B cell (primary cell): ENCODE measurements around the gene SLC4A5. TPM values are rescaled to one million over a fixed set of nuclear protein-coding genes. Genes with fewer than 3 reads are reported as not detected.

ENCODE experiments used
- ATAC-seq: fragments of 200-7000 bp; cut with Tn5 transposase; one replicate; pipeline ENCODE4 v1.10.0; 2021; ENCODE audit warnings: low read depth, mild to moderate bottlenecking, moderate number of reproducible peaks, moderate library complexity
- CTCF ChIA-PET: fragments of 350-600 bp; sonication (Branson Sonifier 250); formaldehyde crosslinking; loops from one replicate; lab custom pipeline; 2021; ENCODE audit warnings: antibody characterized with exemption, inconsistent platforms; lab: Charles Lee
- POLR2A ChIA-PET: fragments of 350-600 bp; sonication (Branson Sonifier 250); formaldehyde crosslinking; loops from one replicate; lab custom pipeline; 2021; ENCODE audit warnings: antibody characterized with exemption; lab: Charles Lee
- DNase-seq: peaks from one replicate; pipeline ENCODE4 v3.0.0; 2013
- H2AFZ ChIP-seq: 2 replicates; pipeline ENCODE4 v1.6.1; 2012; ENCODE audit warnings: mild to moderate bottlenecking, low read depth, low read length; ENCODE audit not compliant: insufficient read depth, poor library complexity, severe bottlenecking
- H3K27ac ChIP-seq, 2 donors: 1 replicate in 1 of 2; 2 replicates in 1 of 2; pipeline ENCODE4 v1.5.1; 2012 to 2013; ENCODE audit warnings: low read length in 2 of 2, mild to moderate bottlenecking in 2 of 2, moderate library complexity in 1 of 2
- H3K27me3 ChIP-seq, 4 experiments: fragments of 200-600 bp in 1 of 4; sonication (generic) in 1 of 4; replicated peaks in 1 of 4; 1 replicate in 2 of 4; 2 replicates in 2 of 4; pipeline versions ENCODE4 v1.6.1 to v1.7.0; 2013 to 2016; ENCODE audit warnings: low read length in 3 of 4, mild to moderate bottlenecking in 2 of 4, mixed read lengths in 1 of 4, moderate library complexity in 1 of 4; ENCODE audit not compliant: insufficient read depth in 4 of 4, control insufficient read depth in 3 of 4; ENCODE audit errors: control extremely low read depth in 1 of 4
- H3K36me3 ChIP-seq, 2 experiments: replicated peaks in 1 of 2; 1 replicate in 1 of 2; 2 replicates in 1 of 2; pipeline versions ENCODE4 v1.6.1 to v1.7.1; 2013; ENCODE audit warnings: low read length in 1 of 2; ENCODE audit not compliant: insufficient read depth in 2 of 2, control insufficient read depth in 1 of 2; ENCODE audit errors: control extremely low read depth in 1 of 2, extremely low read depth in 1 of 2
- H3K4me1 ChIP-seq, 2 donors: fragments of 200-600 bp in 1 of 2; sonication (generic) in 1 of 2; 1 replicate in 1 of 2; 2 replicates in 1 of 2; pipeline versions ENCODE4 v1.5.1 to v1.6.1; 2013 to 2017; ENCODE audit warnings: low read length in 2 of 2; ENCODE audit not compliant: control insufficient read depth in 2 of 2, insufficient read depth in 2 of 2
- H3K4me2 ChIP-seq: replicated peaks from 2 replicates; pipeline ENCODE3; 2012; ENCODE audit warnings: mild to moderate bottlenecking, low read depth, low read length; ENCODE audit not compliant: poor library complexity, severe bottlenecking
- H3K4me3 ChIP-seq, 5 experiments: fragments of 200-600 bp in 1 of 5; sonication (generic) in 1 of 5; 1 replicate in 3 of 5; 2 replicates in 2 of 5; pipeline versions ENCODE4 v1.5.1 to v1.7.0; 2011 to 2016; ENCODE audit warnings: low read length in 4 of 5, mild to moderate bottlenecking in 4 of 5, low read depth in 2 of 5, control low read depth in 1 of 5, moderate library complexity in 1 of 5; ENCODE audit not compliant: insufficient read depth in 1 of 5; ENCODE audit errors: control extremely low read depth in 1 of 5, extremely low read depth in 1 of 5
- H3K79me2 ChIP-seq: fragments of 200-600 bp; sonication (generic); one replicate; pipeline ENCODE4 v1.6.0; 2016; ENCODE audit warnings: low read length; ENCODE audit not compliant: control insufficient read depth, insufficient read depth
- H3K9ac ChIP-seq: fragments of 200-600 bp; sonication (generic); 2 replicates; pipeline ENCODE4 v1.6.1; 2017; ENCODE audit warnings: mild to moderate bottlenecking, low read length, moderate library complexity
- H3K9me3 ChIP-seq, 3 donors: one replicate each; pipeline versions ENCODE4 v1.6.1 to v1.7.1; 2013; ENCODE audit warnings: low read length in 2 of 3; ENCODE audit not compliant: control insufficient read depth in 2 of 3, insufficient read depth in 1 of 3; ENCODE audit errors: control extremely low read depth in 1 of 3
- H4K20me1 ChIP-seq: 2 replicates; pipeline ENCODE4 v1.6.0; 2012; ENCODE audit warnings: mild to moderate bottlenecking, low read length; ENCODE audit not compliant: insufficient read depth, control insufficient read depth, poor library complexity, severe bottlenecking
- H3K27ac Mint-ChIP-seq: one replicate; pipeline ENCODE4 v1.8.0; 2021; ENCODE audit warnings: mixed read lengths
- H3K27me3 Mint-ChIP-seq: one replicate; pipeline ENCODE4 v1.8.0; 2021; ENCODE audit warnings: mixed read lengths
- H3K4me1 Mint-ChIP-seq: one replicate; pipeline ENCODE4 v1.8.0; 2021; ENCODE audit warnings: mixed read lengths
- H3K4me3 Mint-ChIP-seq: one replicate; pipeline ENCODE4 v1.8.0; 2021; ENCODE audit warnings: mixed read lengths
- H3K9me3 Mint-ChIP-seq: one replicate; pipeline ENCODE4 v1.8.0; 2022; ENCODE audit warnings: mixed read lengths; ENCODE audit not compliant: insufficient read depth
- EZH2 ChIP-seq: IDR thresholded peaks from 2 replicates; pipeline ENCODE4 v1.6.1; 2012; ENCODE audit warnings: borderline replicate concordance, low read depth, mild to moderate bottlenecking, moderate library complexity, low read length; ENCODE audit not compliant: insufficient read depth, poor library complexity, severe bottlenecking
- WGBS: methylation state at CpG from one replicate; pipeline ENCODE4 v1.1.5; 2013; ENCODE audit warnings: missing lambda C conversion rate; ENCODE audit not compliant: insufficient coverage; 5-methylcytosine and 5-hydroxymethylcytosine counted together
- intact Hi-C: fragments of 100-400 bp; cut with micrococcal nuclease; formaldehyde crosslinking; loops from one replicate; pipeline ENCODE4 v1.10.0; 2022
- polyA plus RNA-seq: library from polyadenylated mRNA; depleted of rRNA; stranded (reverse); fragments of >200 nt; gene quantifications from 2 replicates; pipeline ENCODE4 v1.2.3, GENCODE V29; 2012
- total RNA-seq, 2 donors: library from RNA; stranded (reverse); fragments of 120-200 nt in 1 of 2; gene quantifications; 1 replicate in 1 of 2; 2 replicates in 1 of 2; pipeline versions ENCODE4 v1.2.3 to v1.2.4, GENCODE V29; 2013 to 2022
- TF ChIP-seq, protein P1 (sequence below): fragments of 200-600 bp; IDR thresholded peaks from one replicate; pipeline ENCODE4 v1.8.0; 2022; ENCODE audit warnings: antibody characterized with exemption, mild to moderate bottlenecking

Gene SLC4A5
- total and polyA plus RNA-seq, 2 donors (not counting 1 experiment from before 2014, with no cell fraction given), result 3.3 to 9.7 TPM

DNA sequence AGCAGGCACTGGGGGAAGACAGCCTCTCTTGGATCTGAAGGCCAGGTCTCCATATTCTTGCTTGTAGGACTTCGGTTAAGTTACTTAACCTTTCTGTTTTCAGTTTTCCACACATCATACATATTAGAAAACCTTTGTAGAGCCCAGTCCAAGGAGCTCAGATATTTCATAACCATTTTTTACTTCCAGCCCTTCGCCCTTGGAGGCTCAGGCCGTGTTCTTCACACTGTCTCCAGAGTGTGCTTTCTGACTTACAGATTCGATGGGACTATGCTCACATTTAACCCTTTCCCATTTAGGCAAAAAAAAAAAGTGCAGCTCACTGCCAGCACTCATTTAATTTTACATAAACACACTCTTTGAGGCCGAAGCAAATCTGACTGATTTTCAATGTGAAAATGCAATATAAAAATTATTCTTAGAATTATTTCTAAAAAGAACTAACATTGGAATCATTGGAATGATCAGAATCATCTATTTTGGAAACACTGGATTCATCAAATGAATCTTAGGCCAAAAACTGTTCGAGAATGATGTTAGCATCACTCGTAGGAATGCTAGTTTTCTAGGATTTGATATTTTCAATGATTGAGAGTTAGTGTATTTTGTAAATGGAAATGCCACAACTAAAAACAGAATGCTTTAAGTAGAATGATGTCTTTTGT lies 89.8 kb downstream of the SLC4A5 start:
- H3K4me2 ChIP-seq, result no peak overlapping the region
- peaks cover 6% of the 10 kb centered on the region for H3K4me1 Mint-ChIP-seq
- H3K36me3 ChIP-seq, result no peaks in the 10 kb centered on the region
- H3K27me3 ChIP-seq, result no peaks in the 10 kb centered on the region
- H3K4me3 ChIP-seq, result no peak overlapping the region
- H3K27ac Mint-ChIP-seq, result no peak overlapping the region
- WGBS, result 92% methylated on average over 5 of the region's 7 CpGs
- H3K9ac ChIP-seq, result no peak overlapping the region
- no peaks in the 10 kb centered on the region for H3K9me3 ChIP-seq
- H3K27ac ChIP-seq, result no peak overlapping the region
- intact Hi-C loops, result loop anchor here (5.0 kb wide), 1 partner anchor 139 kb away; no protein-coding TSS in a partner anchor
- no peak for TF ChIP-seq EZH2
- TF ChIP-seq, protein P1, sequence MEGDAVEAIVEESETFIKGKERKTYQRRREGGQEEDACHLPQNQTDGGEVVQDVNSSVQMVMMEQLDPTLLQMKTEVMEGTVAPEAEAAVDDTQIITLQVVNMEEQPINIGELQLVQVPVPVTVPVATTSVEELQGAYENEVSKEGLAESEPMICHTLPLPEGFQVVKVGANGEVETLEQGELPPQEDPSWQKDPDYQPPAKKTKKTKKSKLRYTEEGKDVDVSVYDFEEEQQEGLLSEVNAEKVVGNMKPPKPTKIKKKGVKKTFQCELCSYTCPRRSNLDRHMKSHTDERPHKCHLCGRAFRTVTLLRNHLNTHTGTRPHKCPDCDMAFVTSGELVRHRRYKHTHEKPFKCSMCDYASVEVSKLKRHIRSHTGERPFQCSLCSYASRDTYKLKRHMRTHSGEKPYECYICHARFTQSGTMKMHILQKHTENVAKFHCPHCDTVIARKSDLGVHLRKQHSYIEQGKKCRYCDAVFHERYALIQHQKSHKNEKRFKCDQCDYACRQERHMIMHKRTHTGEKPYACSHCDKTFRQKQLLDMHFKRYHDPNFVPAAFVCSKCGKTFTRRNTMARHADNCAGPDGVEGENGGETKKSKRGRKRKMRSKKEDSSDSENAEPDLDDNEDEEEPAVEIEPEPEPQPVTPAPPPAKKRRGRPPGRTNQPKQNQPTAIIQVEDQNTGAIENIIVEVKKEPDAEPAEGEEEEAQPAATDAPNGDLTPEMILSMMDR, result no peak
- H3K79me2 ChIP-seq, result no peaks in the 10 kb centered on the region
- POLR2A ChIA-PET, result no interaction called here
- DNase-seq, result no peak
- H3K9me3 Mint-ChIP-seq, result no peaks in the 10 kb centered on the region
- no peaks in the 10 kb centered on the region for H3K4me1 ChIP-seq
- no peak overlapping the region for H2AFZ ChIP-seq
- no peaks in the 10 kb centered on the region for H3K27me3 Mint-ChIP-seq
- no peak overlapping the region for H3K4me3 Mint-ChIP-seq
- CTCF ChIA-PET, result interaction anchor here (2.2 kb wide), 1 partner anchor 82 kb away, joined by 9 read pairs; no protein-coding TSS in a partner anchor
- no peaks in the 10 kb centered on the region for H4K20me1 ChIP-seq
- ATAC-seq, result no peak

DNA sequence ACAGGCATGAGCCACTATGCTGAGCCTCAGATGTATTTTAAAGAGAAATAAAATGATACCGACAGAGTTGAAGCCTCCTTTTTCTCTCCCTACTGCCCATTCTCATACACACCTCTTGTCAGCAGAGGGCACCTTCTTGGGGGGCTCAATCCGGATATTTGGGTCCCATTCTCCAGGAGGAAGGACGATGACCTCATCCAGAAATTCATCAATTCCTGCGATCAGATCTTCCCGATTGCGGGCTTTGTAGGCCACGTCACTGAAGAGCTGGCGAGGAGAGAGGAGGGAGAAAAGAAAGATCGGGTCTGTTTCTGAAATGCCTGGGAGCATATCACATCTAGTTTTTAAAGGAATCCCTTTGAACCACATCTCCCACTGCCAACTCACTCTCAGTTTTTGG lies 90.4 kb downstream of the SLC4A5 start:
- H3K27me3 Mint-ChIP-seq, result no peaks in the 10 kb centered on the region
- no peak for ATAC-seq

More for the DNA sequence above, 90.4 kb downstream of the SLC4A5 start:
- no peaks in the 10 kb centered on the region for H3K4me1 ChIP-seq
- no peak overlapping the region for H3K27ac ChIP-seq
- 90% methylated on average over 2 of the region's 9 CpGs for WGBS
- TF ChIP-seq, protein P1, result no peak
- no peak for TF ChIP-seq EZH2
- no peak overlapping the region for H2AFZ ChIP-seq
- H3K4me3 ChIP-seq, result no peak overlapping the region
- no peak for DNase-seq
- CTCF ChIA-PET, result interaction anchor here (2.2 kb wide), 1 partner anchor 83 kb away, joined by 9 read pairs; no protein-coding TSS in a partner anchor
- no peaks in the 10 kb centered on the region for H4K20me1 ChIP-seq
- POLR2A ChIA-PET, result no interaction called here
- no peaks in the 10 kb centered on the region for H3K36me3 ChIP-seq
- Mint-ChIP-seq H3K27ac (no peak overlapping the region), H3K4me1 (peaks cover 6% of the 10 kb centered on the region), H3K4me3 (no peak overlapping the region), H3K9me3 (no peaks in the 10 kb centered on the region)
- H3K27me3 ChIP-seq, result no peaks in the 10 kb centered on the region
- H3K79me2 ChIP-seq, result no peaks in the 10 kb centered on the region
- no peak overlapping the region for H3K9ac ChIP-seq
- intact Hi-C loops, result loop anchor here (5.0 kb wide), 1 partner anchor 139 kb away; no protein-coding TSS in a partner anchor
- H3K9me3 ChIP-seq, result no peaks in the 10 kb centered on the region
- no peak overlapping the region for H3K4me2 ChIP-seq
